GM10248 (cell line): Measurements from ENCODE around the gene NMNAT2.
"Not testable (repeated sequence)": the region's sequence is repeated elsewhere in the genome, so short reads cannot be mapped to it uniquely, and the experiment has no call there.

ENCODE experiments used
- CTCF ChIA-PET: fragments of 300-600 bp; sonication (Branson Sonifier 250); formaldehyde crosslinking; extraction: SDS; loops from one replicate; lab custom pipeline; 2021; ENCODE audit warnings: antibody characterized with exemption; lab: Yijun Ruan, JAX
- POLR2A ChIA-PET: fragments of 350-650 bp; sonication (Branson Sonifier 250); formaldehyde crosslinking; extraction: SDS; loops from one replicate; lab custom pipeline; 2020; ENCODE audit warnings: antibody characterized with exemption; lab: Yijun Ruan, JAX
- DNase-seq: peaks from one replicate; pipeline ENCODE4 v3.0.0; 2012; ENCODE audit errors: extremely low spot score
- TF ChIP-seq, protein P1 (sequence below): IDR thresholded peaks from 2 replicates; pipeline ENCODE4 v1.5.1; 2012; ENCODE audit warnings: mild to moderate bottlenecking, low read depth; ENCODE audit errors: extremely low read depth, missing control alignments, control extremely low read depth

NMNAT2 gene

DNA sequence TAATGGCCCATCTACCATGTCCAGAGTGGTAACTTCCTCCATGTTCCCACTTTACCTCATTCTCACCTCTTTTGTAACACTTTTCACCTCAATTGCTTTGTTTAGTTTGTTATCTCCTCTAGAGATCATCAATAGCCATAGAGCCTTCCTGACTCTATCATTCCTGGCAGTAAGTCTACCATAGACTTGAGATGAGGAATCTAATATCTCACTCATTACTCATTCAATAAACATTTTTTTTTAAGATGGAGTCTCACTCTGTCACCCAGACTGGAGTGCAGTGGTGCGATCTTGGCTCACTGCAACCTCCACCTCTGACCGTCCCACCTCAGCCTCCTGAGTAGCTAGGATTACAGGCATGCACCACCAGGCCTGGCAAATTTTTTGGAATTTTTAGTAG lies 7.1 kb downstream of the NMNAT2 start:
- TF ChIP-seq, protein P1, sequence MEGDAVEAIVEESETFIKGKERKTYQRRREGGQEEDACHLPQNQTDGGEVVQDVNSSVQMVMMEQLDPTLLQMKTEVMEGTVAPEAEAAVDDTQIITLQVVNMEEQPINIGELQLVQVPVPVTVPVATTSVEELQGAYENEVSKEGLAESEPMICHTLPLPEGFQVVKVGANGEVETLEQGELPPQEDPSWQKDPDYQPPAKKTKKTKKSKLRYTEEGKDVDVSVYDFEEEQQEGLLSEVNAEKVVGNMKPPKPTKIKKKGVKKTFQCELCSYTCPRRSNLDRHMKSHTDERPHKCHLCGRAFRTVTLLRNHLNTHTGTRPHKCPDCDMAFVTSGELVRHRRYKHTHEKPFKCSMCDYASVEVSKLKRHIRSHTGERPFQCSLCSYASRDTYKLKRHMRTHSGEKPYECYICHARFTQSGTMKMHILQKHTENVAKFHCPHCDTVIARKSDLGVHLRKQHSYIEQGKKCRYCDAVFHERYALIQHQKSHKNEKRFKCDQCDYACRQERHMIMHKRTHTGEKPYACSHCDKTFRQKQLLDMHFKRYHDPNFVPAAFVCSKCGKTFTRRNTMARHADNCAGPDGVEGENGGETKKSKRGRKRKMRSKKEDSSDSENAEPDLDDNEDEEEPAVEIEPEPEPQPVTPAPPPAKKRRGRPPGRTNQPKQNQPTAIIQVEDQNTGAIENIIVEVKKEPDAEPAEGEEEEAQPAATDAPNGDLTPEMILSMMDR, result no peak
- POLR2A ChIA-PET, result no interaction called here
- no peak for DNase-seq
- CTCF ChIA-PET, result no interaction called here

DNA sequence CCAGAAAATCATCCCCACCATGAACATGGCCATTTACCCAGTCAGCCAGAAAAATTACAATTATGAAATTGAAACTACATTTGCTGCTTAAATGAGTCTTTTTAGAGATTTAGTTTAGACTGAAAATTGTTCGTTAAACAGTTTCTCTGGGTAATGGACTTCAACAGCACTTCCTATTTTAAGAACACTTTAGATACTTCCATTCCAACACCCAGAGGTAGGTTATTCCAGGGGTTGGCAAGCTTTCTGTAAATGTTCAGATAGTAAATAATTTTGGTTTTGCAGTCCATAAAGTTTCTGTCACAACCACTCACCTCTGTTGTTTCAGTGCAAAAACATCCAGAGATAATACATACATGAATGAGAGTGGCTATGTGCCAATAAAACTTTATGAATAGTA lies 10.2 kb downstream of the NMNAT2 start:
- TF ChIP-seq, protein P1, result no peak
- ChIA-PET CTCF (no interaction called here), POLR2A (no interaction called here)
- DNase-seq, result no peak

DNA sequence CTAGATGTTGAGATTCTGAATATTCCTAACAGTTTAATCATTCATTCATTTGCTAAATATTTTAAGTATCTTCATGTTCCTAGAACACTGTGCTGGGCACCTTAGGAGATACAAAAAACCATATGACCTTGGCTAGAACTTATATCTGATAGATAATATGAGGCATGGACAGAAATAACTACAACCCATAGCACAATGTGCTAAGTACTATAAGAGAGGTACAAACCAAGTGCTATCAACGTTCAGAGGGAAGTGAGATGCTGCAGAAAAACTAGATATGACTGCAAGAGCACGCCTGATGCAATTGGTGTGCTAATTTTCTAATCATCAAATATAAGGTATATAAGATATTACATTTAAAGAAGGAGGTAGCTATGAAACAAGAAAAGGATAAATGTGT lies 10.7 kb downstream of the NMNAT2 start:
- CTCF ChIA-PET, result no interaction called here
- POLR2A ChIA-PET, result no interaction called here
- no peak for DNase-seq
- TF ChIP-seq, protein P1, result no peak

DNA sequence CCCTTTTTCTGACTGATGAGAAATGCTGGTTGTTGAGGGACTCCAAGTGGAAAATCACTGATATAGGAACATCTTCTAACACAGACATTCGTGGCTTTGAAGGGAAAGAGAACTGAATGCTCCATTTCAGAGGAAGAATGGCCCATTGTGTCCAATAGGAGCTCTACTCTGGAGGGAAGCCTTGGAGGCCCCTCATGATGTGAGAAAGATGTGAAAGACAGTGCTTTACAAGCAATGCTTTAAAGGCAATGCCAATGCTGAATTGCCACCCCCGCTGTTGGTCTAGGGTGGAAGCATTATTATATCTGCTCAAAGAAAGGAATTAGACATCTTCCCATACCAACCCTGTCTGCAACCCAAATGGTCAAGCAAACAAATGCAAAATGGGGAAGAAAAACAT lies 13.7 kb downstream of the NMNAT2 start:
- no peak for DNase-seq
- ChIA-PET POLR2A (no interaction called here), CTCF (interaction anchor here (0.9 kb wide), 1 partner anchor 10 kb away, joined by 3 read pairs; no protein-coding TSS in a partner anchor)
- TF ChIP-seq, protein P1, result no peak

DNA sequence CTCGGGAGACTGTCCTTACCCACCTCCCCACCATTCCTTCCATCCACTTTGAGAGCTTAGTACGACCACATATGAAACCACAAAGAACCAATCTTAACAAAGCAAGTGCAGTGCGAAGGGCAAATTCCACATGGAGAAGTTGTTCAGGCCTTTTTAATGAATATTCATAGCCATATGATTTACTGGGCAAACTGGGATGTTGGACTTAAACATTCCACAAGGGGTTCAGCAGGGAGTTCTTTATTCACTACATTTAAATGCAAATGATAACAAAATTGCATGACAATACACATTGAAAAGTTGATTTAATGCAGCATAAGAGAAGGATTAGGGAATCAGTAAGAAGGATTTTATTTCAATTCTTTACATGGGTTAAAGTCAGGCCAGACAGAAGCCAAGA lies 14.7 kb downstream of the NMNAT2 start:
- POLR2A ChIA-PET, result no interaction called here
- CTCF ChIA-PET, result no interaction called here
- TF ChIP-seq, protein P1, result no peak

DNA sequence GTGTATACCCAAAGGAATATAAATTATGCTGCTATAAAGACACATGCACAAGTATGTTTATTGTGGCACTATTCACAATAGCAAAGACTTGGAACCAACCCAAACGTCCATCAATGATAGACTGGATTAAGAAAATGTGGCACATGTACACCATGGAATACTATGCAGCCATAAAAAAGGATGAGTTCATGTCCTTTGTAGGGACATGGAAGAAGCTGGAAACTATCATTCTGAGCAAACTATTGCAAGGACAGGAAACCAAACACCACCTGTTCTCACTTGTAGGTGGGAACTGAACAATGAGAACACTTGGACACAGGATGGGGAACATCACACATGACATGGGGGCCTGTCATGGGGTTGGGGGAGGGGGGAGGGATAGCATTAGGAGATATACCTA lies 16.6 kb downstream of the NMNAT2 start:
- CTCF ChIA-PET, POLR2A ChIA-PET, DNase-seq: not testable (repeated sequence)

More for the DNA sequence above, 14.7 kb downstream of the NMNAT2 start:
- no peak for DNase-seq

DNA sequence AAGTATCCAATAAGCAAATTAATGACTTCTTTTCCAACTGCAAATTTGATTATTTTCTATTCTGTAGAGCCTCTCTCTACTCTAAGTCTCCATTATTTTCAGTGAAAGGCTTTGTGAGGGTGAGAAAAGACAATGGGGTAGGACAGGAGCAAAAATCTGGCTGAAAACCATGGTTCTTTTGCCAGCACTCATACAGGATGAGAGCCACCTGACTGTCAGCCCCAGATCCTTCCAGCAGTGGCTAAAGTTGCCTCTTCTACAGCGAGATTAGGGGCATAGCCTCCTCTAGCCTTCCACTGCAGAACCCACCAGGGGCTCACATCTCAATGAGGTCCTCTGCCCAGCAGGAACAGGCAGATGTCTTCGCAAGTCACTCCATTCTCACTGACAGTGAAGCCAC lies 23.7 kb downstream of the NMNAT2 start:
- POLR2A ChIA-PET, result no interaction called here
- TF ChIP-seq, protein P1, result no peak
- CTCF ChIA-PET, result no interaction called here
- no peak for DNase-seq
